ENCODE results near the gene C15orf62.

GRCh38 chr15:40789999-40790398 is 20.2 kb downstream of the C15orf62 start:
- TF ChIP-seq HDGF (IDR thresholded peaks at IDR 0.05; ENCODE audit: borderline replicate concordance) (no peak), LEF1 (IDR thresholded peaks at IDR 0.05; ENCODE audit: borderline replicate concordance) (no peak), PKNOX1 (IDR thresholded peaks at IDR 0.05) (no peak), FOXA1 (IDR thresholded peaks at IDR 0.05) (no peak), SP1 (IDR thresholded peaks at IDR 0.05) (no peak), ARNT (IDR thresholded peaks at IDR 0.05) (no peak), ELF4 (IDR thresholded peaks at IDR 0.05) (no peak)
